Measurements from ENCODE around the gene VSNL1.

DNA sequence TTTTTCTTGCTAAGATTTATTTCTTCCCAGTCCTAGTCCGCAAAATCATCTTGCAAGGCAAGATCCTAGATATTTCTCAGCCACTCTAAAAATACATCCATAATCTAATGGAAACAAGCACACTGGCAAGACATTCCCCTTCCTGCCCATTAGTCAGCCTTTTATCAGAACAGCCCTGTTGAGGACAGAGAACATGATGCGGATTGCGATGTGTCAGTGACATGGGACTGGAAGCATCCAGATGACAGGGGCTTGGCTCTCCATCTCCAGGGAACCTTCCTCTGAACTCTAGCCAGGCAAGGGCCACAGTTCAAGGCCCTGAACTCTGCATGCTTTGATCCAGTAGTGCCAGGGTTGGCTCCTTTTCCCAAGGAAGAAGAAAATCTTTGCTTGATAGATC is 70.0 kb downstream of the VSNL1 start:
- TF ChIP-seq, protein P1, sequence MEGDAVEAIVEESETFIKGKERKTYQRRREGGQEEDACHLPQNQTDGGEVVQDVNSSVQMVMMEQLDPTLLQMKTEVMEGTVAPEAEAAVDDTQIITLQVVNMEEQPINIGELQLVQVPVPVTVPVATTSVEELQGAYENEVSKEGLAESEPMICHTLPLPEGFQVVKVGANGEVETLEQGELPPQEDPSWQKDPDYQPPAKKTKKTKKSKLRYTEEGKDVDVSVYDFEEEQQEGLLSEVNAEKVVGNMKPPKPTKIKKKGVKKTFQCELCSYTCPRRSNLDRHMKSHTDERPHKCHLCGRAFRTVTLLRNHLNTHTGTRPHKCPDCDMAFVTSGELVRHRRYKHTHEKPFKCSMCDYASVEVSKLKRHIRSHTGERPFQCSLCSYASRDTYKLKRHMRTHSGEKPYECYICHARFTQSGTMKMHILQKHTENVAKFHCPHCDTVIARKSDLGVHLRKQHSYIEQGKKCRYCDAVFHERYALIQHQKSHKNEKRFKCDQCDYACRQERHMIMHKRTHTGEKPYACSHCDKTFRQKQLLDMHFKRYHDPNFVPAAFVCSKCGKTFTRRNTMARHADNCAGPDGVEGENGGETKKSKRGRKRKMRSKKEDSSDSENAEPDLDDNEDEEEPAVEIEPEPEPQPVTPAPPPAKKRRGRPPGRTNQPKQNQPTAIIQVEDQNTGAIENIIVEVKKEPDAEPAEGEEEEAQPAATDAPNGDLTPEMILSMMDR (conservative IDR thresholded peaks at IDR 0.05 in 1 of 2, IDR thresholded peaks at IDR 0.05 in 1 of 2; ENCODE audit: low read depth in 1 of 2, low read length in 2 of 2): no peak
- TF ChIP-seq EZH2 (IDR thresholded peaks at IDR 0.05; ENCODE audit: low read length, missing control alignments): no peak

All from fibroblast of lung (primary cell).